HUES48 (cell line): Measurements from ENCODE around the gene DNAJC25.
"Not testable (repeated sequence)": the region's sequence is repeated elsewhere in the genome, so short reads cannot be mapped to it uniquely, and the experiment has no call there.

Source experiments
- H3K27ac ChIP-seq: one replicate; pipeline ENCODE4 v1.7.0; 2013; ENCODE audit warnings: low read depth, low read length, inconsistent platforms
- H3K27me3 ChIP-seq: 2 replicates; pipeline ENCODE4 v1.6.1; 2013; ENCODE audit warnings: mild to moderate bottlenecking, low read length; ENCODE audit not compliant: control insufficient read depth, insufficient read depth
- H3K36me3 ChIP-seq: 2 replicates; pipeline ENCODE4 v1.6.1; 2013; ENCODE audit warnings: low read length; ENCODE audit not compliant: control insufficient read depth, insufficient read depth
- H3K4me1 ChIP-seq: 2 replicates; pipeline ENCODE4 v1.6.1; 2013; ENCODE audit warnings: mild to moderate bottlenecking, low read length; ENCODE audit not compliant: control insufficient read depth, insufficient read depth
- H3K4me3 ChIP-seq: 2 replicates; pipeline ENCODE4 v1.5.1; 2013; ENCODE audit warnings: mild to moderate bottlenecking, low read depth, low read length
- H3K9ac ChIP-seq: 2 replicates; pipeline ENCODE4 v1.6.1; 2013; ENCODE audit warnings: mild to moderate bottlenecking, low read depth, low read length, moderate library complexity
- H3K9me3 ChIP-seq: 2 replicates; pipeline ENCODE4 v1.6.1; 2013; ENCODE audit warnings: low read length; ENCODE audit not compliant: control insufficient read depth, insufficient read depth

Gene DNAJC25

GRCh38 chr9:111668026-111668573 is 37.0 kb downstream of the DNAJC25 start:
- no peak overlapping the region for H3K27ac ChIP-seq
- H3K9ac ChIP-seq, result no peak overlapping the region
- peaks cover 6% of the 10 kb centered on the region for H3K4me1 ChIP-seq
- H3K36me3 ChIP-seq, result peaks cover 21% of the 10 kb centered on the region
- no peaks in the 10 kb centered on the region for H3K27me3 ChIP-seq
- H3K9me3 ChIP-seq, result no peaks in the 10 kb centered on the region
- H3K4me3 ChIP-seq, result no peak overlapping the region

DNA sequence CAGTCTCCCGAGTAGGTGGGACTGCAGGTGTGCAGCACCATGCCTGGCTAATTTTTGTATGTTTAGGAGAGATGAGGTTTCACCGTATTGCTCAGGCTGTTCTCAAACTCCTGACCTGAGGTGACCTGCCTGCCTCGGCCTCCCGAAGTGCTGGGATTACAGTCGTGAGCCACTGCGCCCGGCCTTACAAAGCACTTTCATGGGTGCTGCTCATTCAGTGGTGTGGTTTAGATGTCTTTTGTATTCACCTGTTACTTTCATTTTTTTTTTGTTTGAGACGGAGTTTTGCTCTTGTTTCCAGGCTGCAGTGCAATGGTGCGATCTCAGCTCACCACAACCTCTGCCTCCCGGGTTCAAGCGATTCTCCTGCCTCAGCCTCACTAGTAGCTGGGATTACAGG is 37.5 kb downstream of the DNAJC25 start:
- not testable (repeated sequence) for H3K27ac ChIP-seq, H3K9me3 ChIP-seq, H3K4me1 ChIP-seq, H3K9ac ChIP-seq, H3K4me3 ChIP-seq, H3K27me3 ChIP-seq
- H3K36me3 ChIP-seq, result peaks cover 21% of the 10 kb centered on the region

DNA sequence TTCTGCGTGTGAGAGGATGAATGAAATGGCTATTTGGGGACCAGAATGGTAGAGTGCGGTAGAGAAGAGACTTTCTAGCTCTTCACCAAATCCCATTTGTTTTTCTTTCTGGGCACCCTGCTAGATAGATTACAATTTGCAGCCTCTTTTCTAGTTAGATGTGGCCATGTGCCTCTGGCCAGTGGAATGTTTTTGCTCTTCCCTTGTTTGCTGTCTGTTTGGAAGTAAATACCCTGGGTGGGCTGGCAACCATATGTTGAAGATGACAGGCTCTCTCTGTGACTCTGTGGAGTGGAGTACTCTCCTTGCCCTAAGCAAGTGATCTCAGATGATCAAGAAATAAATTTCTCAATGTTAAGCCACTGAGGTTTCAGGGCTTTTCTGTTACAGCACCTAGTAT is 43.2 kb downstream of the DNAJC25 start:
- Histone ChIP-seq H3K4me3 (no peak overlapping the region), H3K4me1 (no peaks in the 10 kb centered on the region), H3K27me3 (no peaks in the 10 kb centered on the region), H3K27ac (no peak overlapping the region), H3K36me3 (no peaks in the 10 kb centered on the region), H3K9me3 (no peaks in the 10 kb centered on the region), H3K9ac (no peak overlapping the region)

GRCh38 chr9:111676116-111676515 is 45.0 kb downstream of the DNAJC25 start:
- H3K36me3 ChIP-seq, result no peaks in the 10 kb centered on the region

DNA sequence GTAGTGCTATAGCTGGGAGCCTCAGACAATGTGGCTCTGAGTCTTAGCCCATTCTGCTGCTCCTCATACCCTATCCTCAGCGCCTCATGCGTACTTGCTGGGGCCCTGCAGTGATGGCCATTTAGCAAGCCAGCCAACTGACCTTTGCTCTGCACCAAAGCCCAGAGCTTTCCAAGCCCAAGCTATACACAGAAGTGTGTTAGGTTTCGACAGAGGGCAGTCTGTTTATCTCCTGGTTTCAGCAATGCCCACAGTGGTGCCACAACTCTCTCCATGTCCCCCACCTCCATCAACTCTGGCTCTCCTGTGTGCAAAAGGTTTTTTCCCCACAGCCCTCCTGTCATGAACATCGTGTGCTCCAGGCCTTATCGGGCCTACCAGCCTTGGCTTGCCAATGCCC is 47.2 kb downstream of the DNAJC25 start:
- Histone ChIP-seq H3K4me1 (no peaks in the 10 kb centered on the region), H3K27me3 (no peaks in the 10 kb centered on the region), H3K9me3 (no peaks in the 10 kb centered on the region), H3K9ac (no peak overlapping the region), H3K36me3 (no peaks in the 10 kb centered on the region), H3K4me3 (no peak overlapping the region), H3K27ac (no peak overlapping the region)

More at GRCh38 chr9:111676116-111676515, 45.0 kb downstream of the DNAJC25 start:
- Histone ChIP-seq H3K4me3 (no peak overlapping the region), H3K4me1 (no peaks in the 10 kb centered on the region), H3K27me3 (no peaks in the 10 kb centered on the region), H3K27ac (no peak overlapping the region), H3K9me3 (no peaks in the 10 kb centered on the region), H3K9ac (no peak overlapping the region)

GRCh38 chr9:111679199-111679598 is 48.1 kb downstream of the DNAJC25 start:
- Histone ChIP-seq H3K4me3 (no peak overlapping the region), H3K27ac (no peak overlapping the region), H3K4me1 (no peaks in the 10 kb centered on the region), H3K27me3 (no peaks in the 10 kb centered on the region), H3K9me3 (no peaks in the 10 kb centered on the region), H3K9ac (no peak overlapping the region), H3K36me3 (no peaks in the 10 kb centered on the region)

DNA sequence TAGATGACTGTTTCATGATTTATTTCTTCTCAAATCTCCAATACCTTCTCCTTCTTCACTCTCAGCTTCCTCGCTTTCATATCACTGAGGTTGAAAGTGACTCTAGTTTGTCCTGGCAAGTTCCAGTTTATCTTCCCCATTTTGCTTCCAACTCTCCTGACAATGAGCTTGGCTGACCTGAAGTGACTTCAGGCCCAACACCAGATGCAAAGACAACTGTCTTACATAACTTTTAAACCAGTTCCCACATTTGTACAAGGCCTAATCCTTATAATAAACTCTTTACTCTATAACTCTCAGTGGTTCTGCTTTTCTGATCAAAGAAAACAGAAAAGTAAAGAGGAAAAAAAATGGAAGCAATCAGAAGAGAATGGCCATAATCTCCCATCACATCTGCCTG is 52.3 kb downstream of the DNAJC25 start:
- Histone ChIP-seq H3K9ac (no peak overlapping the region), H3K27ac (no peak overlapping the region)

GRCh38 chr9:111691672-111692329 is 60.7 kb downstream of the DNAJC25 start:
- H3K4me3 ChIP-seq, result no peak overlapping the region

More for the DNA sequence above, 52.3 kb downstream of the DNAJC25 start:
- no peak overlapping the region for H3K4me3 ChIP-seq
- H3K4me1 ChIP-seq, result no peaks in the 10 kb centered on the region
- H3K36me3 ChIP-seq, result no peaks in the 10 kb centered on the region
- H3K27me3 ChIP-seq, result no peaks in the 10 kb centered on the region
- no peaks in the 10 kb centered on the region for H3K9me3 ChIP-seq

GRCh38 chr9:111696796-111697195 is 65.7 kb downstream of the DNAJC25 start:
- no peak overlapping the region for H3K27ac ChIP-seq
- 0 out of 2 replicates have a peak, but pooled peaks cover 2% of the 10 kb centered on the region for H3K9me3 ChIP-seq
- H3K36me3 ChIP-seq, result no peaks in the 10 kb centered on the region
- H3K4me3 ChIP-seq, result no peak overlapping the region
- H3K27me3 ChIP-seq, result no peaks in the 10 kb centered on the region
- no peak overlapping the region for H3K9ac ChIP-seq
- H3K4me1 ChIP-seq, result no peaks in the 10 kb centered on the region

More at GRCh38 chr9:111691672-111692329, 60.7 kb downstream of the DNAJC25 start:
- Histone ChIP-seq H3K4me1 (no peaks in the 10 kb centered on the region), H3K27me3 (no peaks in the 10 kb centered on the region), H3K27ac (no peak overlapping the region), H3K36me3 (no peaks in the 10 kb centered on the region), H3K9ac (no peak overlapping the region), H3K9me3 (no peaks in the 10 kb centered on the region)

DNA sequence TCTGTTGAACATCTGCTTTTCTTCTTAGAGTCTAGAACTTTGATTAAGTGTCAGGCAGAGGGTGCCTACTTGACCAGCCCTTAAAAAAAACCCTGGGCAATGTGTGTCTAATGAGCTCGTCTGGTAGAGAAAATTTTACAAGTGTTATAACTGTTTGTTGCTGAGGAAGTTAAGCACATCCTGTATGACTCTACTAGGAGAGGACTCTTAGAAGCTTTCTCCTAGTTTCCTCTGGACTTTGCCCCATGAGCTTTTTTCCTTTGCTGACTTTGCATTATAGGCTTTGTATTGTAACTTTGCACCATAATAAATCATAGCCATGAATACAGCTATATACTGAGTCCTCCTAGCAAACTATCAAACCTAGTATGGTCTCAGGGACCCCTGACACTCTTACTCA is 69.6 kb downstream of the DNAJC25 start:
- Histone ChIP-seq H3K36me3 (no peaks in the 10 kb centered on the region), H3K4me1 (no peaks in the 10 kb centered on the region), H3K27me3 (no peaks in the 10 kb centered on the region), H3K9me3 (0 out of 2 replicates have a peak, but pooled peaks cover 2% of the 10 kb centered on the region), H3K9ac (no peak overlapping the region), H3K27ac (no peak overlapping the region), H3K4me3 (no peak overlapping the region)
